ENCODE results near the gene CENATAC. TPM values are rescaled to one million over a fixed set of nuclear protein-coding genes. Genes with fewer than 3 reads are reported as not detected.

Gene CENATAC
- total and polyA plus RNA-seq, 9 of the 15 experiments (the other 6 are each of a cell fraction or from before 2014, with no cell fraction given) = 2.4 to 25.5 (median 13.7) TPM

GRCh38 chr11:119042927-119043326, 45.0 kb downstream of the CENATAC start (continued):
- TF ChIP-seq, protein P1, sequence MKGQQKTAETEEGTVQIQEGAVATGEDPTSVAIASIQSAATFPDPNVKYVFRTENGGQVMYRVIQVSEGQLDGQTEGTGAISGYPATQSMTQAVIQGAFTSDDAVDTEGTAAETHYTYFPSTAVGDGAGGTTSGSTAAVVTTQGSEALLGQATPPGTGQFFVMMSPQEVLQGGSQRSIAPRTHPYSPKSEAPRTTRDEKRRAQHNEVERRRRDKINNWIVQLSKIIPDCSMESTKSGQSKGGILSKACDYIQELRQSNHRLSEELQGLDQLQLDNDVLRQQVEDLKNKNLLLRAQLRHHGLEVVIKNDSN (CRISPR knock-in tag; IDR thresholded peaks at IDR 0.05) = no peak
- TF ChIP-seq ZNF347 (CRISPR knock-in tag; IDR thresholded peaks at IDR 0.05; ENCODE audit: low read depth) (no peak), ZFX (CRISPR knock-in tag; IDR thresholded peaks at IDR 0.05) (no peak), NFE2 (IDR thresholded peaks at IDR 0.05; ENCODE audit: low read depth) (no peak), HBP1 (CRISPR knock-in tag; IDR thresholded peaks at IDR 0.05) (no peak), RFX1 (IDR thresholded peaks at IDR 0.05) (no peak), NR2C2 (CRISPR knock-in tag; IDR thresholded peaks at IDR 0.05) (no peak), NR2C2 (tag; IDR thresholded peaks at IDR 0.05) (no peak), PHB (CRISPR knock-in tag; IDR thresholded peaks at IDR 0.05) (no peak), BRF2 (IDR thresholded peaks at IDR 0.05; ENCODE audit: borderline replicate concordance, insufficient read depth, insufficient read length) (no peak)
- TF ChIP-seq, protein P2, sequence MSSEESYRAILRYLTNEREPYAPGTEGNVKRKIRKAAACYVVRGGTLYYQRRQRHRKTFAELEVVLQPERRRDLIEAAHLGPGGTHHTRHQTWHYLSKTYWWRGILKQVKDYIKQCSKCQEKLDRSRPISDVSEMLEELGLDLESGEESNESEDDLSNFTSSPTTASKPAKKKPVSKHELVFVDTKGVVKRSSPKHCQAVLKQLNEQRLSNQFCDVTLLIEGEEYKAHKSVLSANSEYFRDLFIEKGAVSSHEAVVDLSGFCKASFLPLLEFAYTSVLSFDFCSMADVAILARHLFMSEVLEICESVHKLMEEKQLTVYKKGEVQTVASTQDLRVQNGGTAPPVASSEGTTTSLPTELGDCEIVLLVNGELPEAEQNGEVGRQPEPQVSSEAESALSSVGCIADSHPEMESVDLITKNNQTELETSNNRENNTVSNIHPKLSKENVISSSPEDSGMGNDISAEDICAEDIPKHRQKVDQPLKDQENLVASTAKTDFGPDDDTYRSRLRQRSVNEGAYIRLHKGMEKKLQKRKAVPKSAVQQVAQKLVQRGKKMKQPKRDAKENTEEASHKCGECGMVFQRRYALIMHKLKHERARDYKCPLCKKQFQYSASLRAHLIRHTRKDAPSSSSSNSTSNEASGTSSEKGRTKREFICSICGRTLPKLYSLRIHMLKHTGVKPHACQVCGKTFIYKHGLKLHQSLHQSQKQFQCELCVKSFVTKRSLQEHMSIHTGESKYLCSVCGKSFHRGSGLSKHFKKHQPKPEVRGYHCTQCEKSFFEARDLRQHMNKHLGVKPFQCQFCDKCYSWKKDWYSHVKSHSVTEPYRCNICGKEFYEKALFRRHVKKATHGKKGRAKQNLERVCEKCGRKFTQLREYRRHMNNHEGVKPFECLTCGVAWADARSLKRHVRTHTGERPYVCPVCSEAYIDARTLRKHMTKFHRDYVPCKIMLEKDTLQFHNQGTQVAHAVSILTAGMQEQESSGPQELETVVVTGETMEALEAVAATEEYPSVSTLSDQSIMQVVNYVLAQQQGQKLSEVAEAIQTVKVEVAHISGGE (CRISPR knock-in tag; IDR thresholded peaks at IDR 0.05) = no peak
- TF ChIP-seq, protein P3, sequence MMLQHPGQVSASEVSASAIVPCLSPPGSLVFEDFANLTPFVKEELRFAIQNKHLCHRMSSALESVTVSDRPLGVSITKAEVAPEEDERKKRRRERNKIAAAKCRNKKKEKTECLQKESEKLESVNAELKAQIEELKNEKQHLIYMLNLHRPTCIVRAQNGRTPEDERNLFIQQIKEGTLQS (IDR thresholded peaks at IDR 0.05) = no peak
- TF ChIP-seq, protein P3 (CRISPR knock-in tag; conservative IDR thresholded peaks at IDR 0.05) = no peak
